ENCODE data around the gene NGEF.
A peak's percentile ranks its signal among the peaks of the same experiment; 100 is the strongest.

GRCh38 chr2:233051241-233052149 lies 38.4 kb upstream of the NGEF start:
- TF ChIP-seq FOXM1 (IDR thresholded peaks at IDR 0.05; ENCODE audit: borderline replicate concordance, low read depth) (no peak), MAX (IDR thresholded peaks at IDR 0.05) (peak; percentile 51), EP300 (IDR thresholded peaks at IDR 0.05; ENCODE audit: borderline replicate concordance) (0 out of 2 replicates have a peak, but pooled peaks have one; percentile 40), YY1 (IDR thresholded peaks at IDR 0.05; ENCODE audit: low read depth) (no peak), REST (IDR thresholded peaks at IDR 0.05; ENCODE audit: low read depth) (no peak)
